HL-60 (cell line): ENCODE data around the gene NMT1.

ENCODE experiments used
- GABPA ChIP-seq: IDR thresholded peaks from 2 replicates; pipeline ENCODE4 v1.6.1; 2012; ENCODE audit warnings: low read depth
- POLR2AphosphoS5 ChIP-seq: IDR thresholded peaks from 2 replicates; pipeline ENCODE4 v1.6.1; 2012; ENCODE audit warnings: low read depth
- TF ChIP-seq, protein P1 (sequence below): IDR thresholded peaks from one replicate; pipeline ENCODE4 v1.5.1; 2011; ENCODE audit warnings: low read length, control low read depth, inconsistent platforms; ENCODE audit not compliant: insufficient read depth
- TF ChIP-seq, protein P2 (sequence below): IDR thresholded peaks from 2 replicates; pipeline ENCODE4 v1.6.1; 2012; ENCODE audit warnings: low read depth; ENCODE audit not compliant: insufficient replicate concordance

DNA sequence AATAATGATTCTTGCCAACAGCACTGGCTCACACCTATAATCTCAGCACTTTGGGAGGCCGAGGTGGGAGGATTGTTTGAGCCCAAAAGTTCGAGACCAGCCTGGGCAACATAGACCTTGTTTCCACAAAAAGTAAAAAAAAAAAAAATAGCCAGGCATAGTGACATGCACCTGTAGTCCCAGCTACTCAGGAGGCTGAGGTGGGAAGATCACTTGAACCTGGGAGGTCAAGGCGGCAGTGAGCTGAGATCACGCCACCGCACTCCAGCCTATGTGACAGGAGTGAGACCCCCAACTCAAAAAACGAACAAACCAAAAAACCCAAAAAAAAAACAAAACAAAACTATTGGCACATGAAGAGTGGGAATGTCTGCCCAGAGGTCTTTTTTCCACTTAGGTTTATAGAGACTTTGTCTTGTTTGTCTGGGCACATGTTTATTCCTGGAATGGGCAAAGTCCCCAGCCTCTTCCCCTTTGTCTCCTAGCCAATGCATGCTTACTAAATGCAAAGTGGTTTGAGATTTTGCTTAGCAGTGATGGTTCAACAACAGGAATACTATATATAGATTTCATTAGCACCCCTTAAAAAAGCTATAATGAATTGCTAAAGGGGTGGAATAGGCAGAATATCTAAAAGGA lies 25.9 kb downstream of the NMT1 start:
- TF ChIP-seq POLR2AphosphoS5 (no peak), GABPA (no peak)
- TF ChIP-seq, protein P1, sequence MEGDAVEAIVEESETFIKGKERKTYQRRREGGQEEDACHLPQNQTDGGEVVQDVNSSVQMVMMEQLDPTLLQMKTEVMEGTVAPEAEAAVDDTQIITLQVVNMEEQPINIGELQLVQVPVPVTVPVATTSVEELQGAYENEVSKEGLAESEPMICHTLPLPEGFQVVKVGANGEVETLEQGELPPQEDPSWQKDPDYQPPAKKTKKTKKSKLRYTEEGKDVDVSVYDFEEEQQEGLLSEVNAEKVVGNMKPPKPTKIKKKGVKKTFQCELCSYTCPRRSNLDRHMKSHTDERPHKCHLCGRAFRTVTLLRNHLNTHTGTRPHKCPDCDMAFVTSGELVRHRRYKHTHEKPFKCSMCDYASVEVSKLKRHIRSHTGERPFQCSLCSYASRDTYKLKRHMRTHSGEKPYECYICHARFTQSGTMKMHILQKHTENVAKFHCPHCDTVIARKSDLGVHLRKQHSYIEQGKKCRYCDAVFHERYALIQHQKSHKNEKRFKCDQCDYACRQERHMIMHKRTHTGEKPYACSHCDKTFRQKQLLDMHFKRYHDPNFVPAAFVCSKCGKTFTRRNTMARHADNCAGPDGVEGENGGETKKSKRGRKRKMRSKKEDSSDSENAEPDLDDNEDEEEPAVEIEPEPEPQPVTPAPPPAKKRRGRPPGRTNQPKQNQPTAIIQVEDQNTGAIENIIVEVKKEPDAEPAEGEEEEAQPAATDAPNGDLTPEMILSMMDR = no peak
- TF ChIP-seq, protein P2, sequence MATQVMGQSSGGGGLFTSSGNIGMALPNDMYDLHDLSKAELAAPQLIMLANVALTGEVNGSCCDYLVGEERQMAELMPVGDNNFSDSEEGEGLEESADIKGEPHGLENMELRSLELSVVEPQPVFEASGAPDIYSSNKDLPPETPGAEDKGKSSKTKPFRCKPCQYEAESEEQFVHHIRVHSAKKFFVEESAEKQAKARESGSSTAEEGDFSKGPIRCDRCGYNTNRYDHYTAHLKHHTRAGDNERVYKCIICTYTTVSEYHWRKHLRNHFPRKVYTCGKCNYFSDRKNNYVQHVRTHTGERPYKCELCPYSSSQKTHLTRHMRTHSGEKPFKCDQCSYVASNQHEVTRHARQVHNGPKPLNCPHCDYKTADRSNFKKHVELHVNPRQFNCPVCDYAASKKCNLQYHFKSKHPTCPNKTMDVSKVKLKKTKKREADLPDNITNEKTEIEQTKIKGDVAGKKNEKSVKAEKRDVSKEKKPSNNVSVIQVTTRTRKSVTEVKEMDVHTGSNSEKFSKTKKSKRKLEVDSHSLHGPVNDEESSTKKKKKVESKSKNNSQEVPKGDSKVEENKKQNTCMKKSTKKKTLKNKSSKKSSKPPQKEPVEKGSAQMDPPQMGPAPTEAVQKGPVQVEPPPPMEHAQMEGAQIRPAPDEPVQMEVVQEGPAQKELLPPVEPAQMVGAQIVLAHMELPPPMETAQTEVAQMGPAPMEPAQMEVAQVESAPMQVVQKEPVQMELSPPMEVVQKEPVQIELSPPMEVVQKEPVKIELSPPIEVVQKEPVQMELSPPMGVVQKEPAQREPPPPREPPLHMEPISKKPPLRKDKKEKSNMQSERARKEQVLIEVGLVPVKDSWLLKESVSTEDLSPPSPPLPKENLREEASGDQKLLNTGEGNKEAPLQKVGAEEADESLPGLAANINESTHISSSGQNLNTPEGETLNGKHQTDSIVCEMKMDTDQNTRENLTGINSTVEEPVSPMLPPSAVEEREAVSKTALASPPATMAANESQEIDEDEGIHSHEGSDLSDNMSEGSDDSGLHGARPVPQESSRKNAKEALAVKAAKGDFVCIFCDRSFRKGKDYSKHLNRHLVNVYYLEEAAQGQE = no peak
